ENCODE results near the gene SPATA32.
A peak's percentile ranks its signal among the peaks of the same experiment; 100 is the strongest.

DNA sequence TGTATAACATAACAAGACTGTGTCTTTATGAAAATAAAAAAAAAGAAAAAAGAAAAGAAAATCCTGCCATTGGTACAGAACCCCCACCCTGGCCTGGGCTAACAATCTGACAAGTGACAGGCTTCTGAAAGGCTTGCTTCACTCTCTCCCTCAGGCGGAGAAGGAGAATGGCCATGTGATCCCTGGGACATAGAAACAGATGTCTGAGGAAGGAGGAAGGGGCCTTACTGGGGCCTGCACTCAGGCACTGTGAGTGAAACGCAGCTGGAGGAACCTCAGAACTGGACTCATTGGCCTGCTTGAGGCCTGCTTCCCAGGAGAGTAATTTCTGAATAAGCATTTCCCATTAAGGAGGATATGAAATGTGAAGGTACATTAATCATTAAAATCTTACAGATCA is 37.5 kb upstream of the SPATA32 start:
- TF ChIP-seq CTCF (IDR thresholded peaks at IDR 0.05) (no peak), POLR2A (IDR thresholded peaks at IDR 0.05; ENCODE audit: low read depth) (no peak), POLR2AphosphoS5 (IDR thresholded peaks at IDR 0.05) (peak in 1 of 2 donors; percentile 40)
